Measurements from ENCODE around the gene EBF4.
A peak's percentile ranks its signal among the peaks of the same experiment; 100 is the strongest.

Gene EBF4

GRCh38 chr20:2654831-2655230 is 37.7 kb upstream of the EBF4 start:
- peaks cover 26% of the 10 kb centered on the region for H3K4me1 ChIP-seq (ENCODE audit: control insufficient read depth, low read length)
- peak overlapping the region; percentile 99 for H3K4me3 ChIP-seq (ENCODE audit: low read length)
- peaks cover 59% of the 10 kb centered on the region for H3K79me2 ChIP-seq (ENCODE audit: control insufficient read depth, low read length)
- no peak overlapping the region for H3K27ac ChIP-seq (ENCODE audit: low read depth, low read length)
- no peaks in the 10 kb centered on the region for H3K9me3 ChIP-seq (ENCODE audit: control insufficient read depth, insufficient read depth, low read length)
- no peaks in the 10 kb centered on the region for H3K9me2 ChIP-seq (replicated peaks; ENCODE audit: control insufficient read depth, low read length)
- peaks cover 36% of the 10 kb centered on the region for H4K20me1 ChIP-seq (ENCODE audit: control insufficient read depth, insufficient read depth, low read depth, low read length)
- H3F3A ChIP-seq (ENCODE audit: control insufficient read depth, insufficient read depth) = peaks cover 75% of the 10 kb centered on the region
- no peaks in the 10 kb centered on the region for H3K27me3 ChIP-seq (ENCODE audit: control insufficient read depth, low read length)
- TF ChIP-seq EZH2phosphoT487 (IDR thresholded peaks at IDR 0.05; ENCODE audit: borderline replicate concordance, low read length) (no peak), CTCF (IDR thresholded peaks at IDR 0.05; ENCODE audit: low read depth, low read length, poor library complexity, severe bottlenecking) (no peak)
- peaks cover 84% of the 10 kb centered on the region for H3K36me3 ChIP-seq (ENCODE audit: control insufficient read depth, low read length)
- peak overlapping the region; percentile 92 for H3K4me2 ChIP-seq (ENCODE audit: low read length)

DNA sequence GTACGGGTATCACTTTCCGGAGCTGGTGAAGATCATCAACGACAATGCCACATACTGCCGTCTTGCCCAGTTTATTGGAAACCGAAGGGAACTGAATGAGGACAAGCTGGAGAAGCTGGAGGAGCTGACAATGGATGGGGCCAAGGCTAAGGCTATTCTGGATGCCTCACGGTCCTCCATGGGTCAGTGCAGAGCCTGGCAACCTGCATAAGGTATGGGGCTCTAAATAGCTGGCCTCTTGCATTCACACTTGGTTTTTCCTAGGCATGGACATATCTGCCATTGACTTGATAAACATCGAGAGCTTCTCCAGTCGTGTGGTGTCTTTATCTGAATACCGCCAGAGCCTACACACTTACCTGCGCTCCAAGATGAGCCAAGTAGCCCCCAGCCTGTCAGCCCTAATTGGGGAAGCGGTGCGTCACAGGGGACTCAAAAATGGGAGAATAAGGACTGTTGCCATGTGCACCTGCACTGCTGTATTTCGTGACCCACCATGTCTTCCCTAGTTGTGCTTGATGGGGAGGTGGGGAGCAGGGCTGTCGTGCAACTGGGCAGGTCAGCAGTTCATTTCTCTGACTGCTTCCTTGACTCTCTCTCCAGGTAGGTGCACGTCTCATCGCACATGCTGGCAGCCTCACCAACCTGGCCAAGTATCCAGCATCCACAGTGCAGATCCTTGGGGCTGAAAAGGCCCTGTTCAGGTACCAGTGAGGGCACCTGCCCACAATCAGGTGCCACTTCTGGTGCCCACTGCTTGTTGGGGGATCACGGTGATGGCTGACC is 37.1 kb upstream of the EBF4 start:
- Histone ChIP-seq H3K4me2 (ENCODE audit: low read length) (peak overlapping the region; percentile 92; the same call in 1 of the 2 replicates), H3K27ac (ENCODE audit: low read depth, low read length) (no peak overlapping the region), H3K79me2 (ENCODE audit: control insufficient read depth, low read length) (peaks cover 52% of the 10 kb centered on the region)

GRCh38 chr20:2656471-2657117 is 36.0 kb upstream of the EBF4 start:
- H3K27me3 ChIP-seq (ENCODE audit: control insufficient read depth, low read length) = no peaks in the 10 kb centered on the region
- peaks cover 91% of the 10 kb centered on the region for H3K36me3 ChIP-seq (ENCODE audit: control insufficient read depth, low read length)
- H3K79me2 ChIP-seq (ENCODE audit: control insufficient read depth, low read length) = peaks cover 45% of the 10 kb centered on the region
- no peaks in the 10 kb centered on the region for H3K9me2 ChIP-seq (replicated peaks; ENCODE audit: control insufficient read depth, low read length)
- peaks cover 83% of the 10 kb centered on the region for H3F3A ChIP-seq (ENCODE audit: control insufficient read depth, insufficient read depth)
- H3K27ac ChIP-seq (ENCODE audit: low read depth, low read length) = no peak overlapping the region
- no peak overlapping the region for H3K4me3 ChIP-seq (ENCODE audit: low read length)
- no peak overlapping the region for H3K4me2 ChIP-seq (ENCODE audit: low read length)
- H3K9me3 ChIP-seq (ENCODE audit: control insufficient read depth, insufficient read depth, low read length) = no peaks in the 10 kb centered on the region
- H3K4me1 ChIP-seq (ENCODE audit: control insufficient read depth, low read length) = peaks cover 13% of the 10 kb centered on the region
- TF ChIP-seq EZH2phosphoT487 (IDR thresholded peaks at IDR 0.05; ENCODE audit: borderline replicate concordance, low read length) = no peak
- TF ChIP-seq CTCF (IDR thresholded peaks at IDR 0.05; ENCODE audit: low read depth, low read length, poor library complexity, severe bottlenecking) = no peak
- H4K20me1 ChIP-seq (ENCODE audit: control insufficient read depth, insufficient read depth, low read depth, low read length) = peaks cover 36% of the 10 kb centered on the region

More for the DNA sequence above, 37.1 kb upstream of the EBF4 start:
- Histone ChIP-seq H3K9me2 (replicated peaks; ENCODE audit: control insufficient read depth, low read length) (no peaks in the 10 kb centered on the region), H3K4me3 (ENCODE audit: low read length) (no peak overlapping the region), H3F3A (ENCODE audit: control insufficient read depth, insufficient read depth) (peaks cover 79% of the 10 kb centered on the region), H3K9me3 (ENCODE audit: control insufficient read depth, insufficient read depth, low read length) (no peaks in the 10 kb centered on the region), H3K4me1 (ENCODE audit: control insufficient read depth, low read length) (peaks cover 20% of the 10 kb centered on the region), H4K20me1 (ENCODE audit: control insufficient read depth, insufficient read depth, low read depth, low read length) (peaks cover 36% of the 10 kb centered on the region), H3K36me3 (ENCODE audit: control insufficient read depth, low read length) (peaks cover 85% of the 10 kb centered on the region), H3K27me3 (ENCODE audit: control insufficient read depth, low read length) (no peaks in the 10 kb centered on the region)
- TF ChIP-seq EZH2phosphoT487 (IDR thresholded peaks at IDR 0.05; ENCODE audit: borderline replicate concordance, low read length) = no peak
- no peak for TF ChIP-seq CTCF (IDR thresholded peaks at IDR 0.05; ENCODE audit: low read depth, low read length, poor library complexity, severe bottlenecking)

Data from DOHH2 (cell line).